Colonic mucosa (tissue), 2 donors: ENCODE data around the gene RCAN1. TPM values are rescaled to one million over a fixed set of nuclear protein-coding genes. Genes with fewer than 3 reads are reported as not detected.

ENCODE experiments used
- total RNA-seq, 2 donors: library from RNA; stranded (reverse); fragmentation: NEBNext Ultra II Directional in 1 of 2; extraction: Animal tissue kit (Norgen Biotek cat#: 25700) in 1 of 2; gene quantifications; one replicate each; pipeline ENCODE4 v1.2.1, GENCODE V29; 2021
- donor health status: DM: no; HTN: no; CAD: no.
- donor health status: DM: no; HTN: no; CAD: no.

The RCAN1 gene
- total RNA-seq, 2 donors from 2014 or later: 38.0 to 68.7 TPM

Other genes starting within 250 kb of the RCAN1 start
- gene SMIM11, start 239.6 kb downstream of the RCAN1 start, total RNA-seq: 1 to 10 TPM; 3.0 to 9.8 TPM
- not detected for gene SMIM34, start 191.2 kb downstream of the RCAN1 start, total RNA-seq
- under 1 TPM in 1 of 2 donors, not detected in 1; 0.11 TPM for gene KCNE1, start 102.9 kb downstream of the RCAN1 start, total RNA-seq
- 10 to 100 TPM in 1 of 2 donors, 1 to 10 TPM in 1; 9.4 to 12.8 TPM for gene CLIC6, start 53.9 kb upstream of the RCAN1 start, total RNA-seq